HG03135 (cell line): Measurements from ENCODE around the gene MAPK8IP3.
"Not testable (repeated sequence)": the region's sequence is repeated elsewhere in the genome, so short reads cannot be mapped to it uniquely, and the experiment has no call there.

Experiments used
- ATAC-seq: cut with Tn5 transposase; IDR thresholded peaks from one replicate; pipeline ENCODE4 v1.9.1; 2021; ENCODE audit warnings: mild to moderate bottlenecking, moderate library complexity; ENCODE audit not compliant: unreplicated experiment

Gene MAPK8IP3

DNA sequence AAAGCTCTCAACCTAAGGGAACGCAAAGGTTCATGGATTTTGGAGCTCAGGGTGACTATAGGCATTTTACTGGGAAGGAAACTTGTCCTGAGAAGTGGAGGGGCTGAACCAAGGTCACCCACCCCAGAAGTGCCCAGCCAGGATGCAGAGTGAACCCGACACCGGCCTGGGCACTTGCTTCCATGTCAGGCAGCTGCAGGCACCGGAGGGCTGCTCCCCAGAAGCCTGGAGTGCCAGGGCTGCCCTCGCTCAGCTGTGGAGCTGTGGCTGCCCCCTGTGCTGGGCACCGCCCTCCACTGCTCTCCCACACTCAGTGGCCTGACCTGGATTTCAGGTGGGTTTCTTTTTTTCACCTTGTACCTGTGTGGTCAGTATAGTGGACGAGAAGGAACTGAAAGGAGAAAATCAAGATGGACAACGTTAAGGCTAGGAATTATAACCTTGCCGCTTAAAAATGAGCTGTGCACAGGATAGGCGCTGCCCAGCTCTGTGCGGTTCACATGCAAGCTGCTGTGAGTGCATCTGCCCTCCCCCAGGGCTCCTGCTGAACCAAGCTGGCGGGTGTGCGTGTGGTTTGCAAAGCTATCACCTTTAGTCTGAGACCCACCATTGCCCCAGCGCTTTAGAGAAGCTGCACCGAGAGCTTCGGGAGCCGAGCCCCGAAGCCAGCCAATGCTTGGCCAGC lies 2.2 kb downstream of the MAPK8IP3 start:
- no peak for ATAC-seq

DNA sequence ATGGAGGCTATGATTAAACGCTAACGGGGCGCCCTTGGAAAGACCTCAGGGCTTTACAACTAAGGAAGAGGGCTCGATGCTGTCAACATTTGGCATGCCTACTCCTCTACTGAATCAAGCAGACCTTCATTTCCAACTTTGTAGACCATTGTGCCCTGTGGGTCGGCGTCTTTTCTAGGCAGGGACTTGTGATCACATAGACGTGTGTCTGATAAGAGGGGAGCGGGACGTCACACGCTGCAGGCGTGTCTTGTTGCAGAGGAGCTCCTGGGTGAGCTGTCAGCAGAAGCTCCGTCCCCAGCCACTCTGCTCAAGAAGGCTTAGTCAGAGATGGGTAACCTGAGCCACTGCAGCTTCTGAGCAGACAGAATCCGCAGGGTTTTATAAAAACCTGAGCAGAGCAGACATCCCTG lies 2.8 kb downstream of the MAPK8IP3 start:
- no peak for ATAC-seq

GRCh38 chr16:1709356-1709755 lies 3.4 kb downstream of the MAPK8IP3 start:
- no peak for ATAC-seq

GRCh38 chr16:1710811-1711507 lies 5.0 kb downstream of the MAPK8IP3 start:
- no peak for ATAC-seq

GRCh38 chr16:1712791-1713261 lies 6.8 kb downstream of the MAPK8IP3 start:
- ATAC-seq = no peak

DNA sequence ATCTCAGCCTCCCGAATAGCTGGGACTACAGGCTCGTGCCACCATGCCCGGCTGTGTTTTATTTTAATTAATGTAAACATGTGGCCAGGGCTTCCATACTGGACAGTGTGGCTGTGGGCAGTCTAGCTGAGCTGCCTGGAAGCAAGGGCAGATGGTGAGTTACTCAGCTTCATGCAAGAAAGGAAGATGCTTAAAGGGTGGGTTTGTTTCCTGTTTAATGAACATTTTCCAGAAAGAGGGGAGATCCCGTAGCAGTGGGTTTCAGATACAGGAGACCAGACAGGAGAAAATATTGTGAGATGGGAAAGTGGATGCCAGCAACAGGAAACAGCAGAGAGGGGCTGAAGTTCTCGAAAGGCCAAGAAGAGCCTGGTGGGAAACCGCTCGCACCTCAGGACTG lies 7.3 kb downstream of the MAPK8IP3 start:
- ATAC-seq = no peak

DNA sequence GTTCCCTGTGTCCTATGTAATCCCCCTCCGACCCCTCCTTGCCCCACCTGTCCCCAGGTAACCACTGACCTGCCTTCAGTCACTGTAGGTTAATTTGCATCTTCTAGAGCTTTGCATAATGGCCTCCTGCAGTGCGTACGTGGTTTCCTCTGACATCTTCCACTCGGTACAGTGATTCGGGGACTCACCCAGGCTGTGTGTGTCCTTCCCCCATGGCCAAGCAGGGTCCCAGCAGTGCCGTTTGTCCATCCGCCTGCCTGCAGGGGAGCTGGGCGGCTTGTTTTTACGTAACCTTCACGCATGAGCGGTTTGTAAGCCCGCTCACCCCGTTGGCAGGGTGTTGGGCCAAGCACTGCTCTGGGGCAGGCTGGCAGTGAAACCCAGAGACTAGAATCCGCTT lies 7.9 kb downstream of the MAPK8IP3 start:
- peak; percentile 49 for ATAC-seq

GRCh38 chr16:1715220-1715619 lies 9.2 kb downstream of the MAPK8IP3 start:
- no peak for ATAC-seq

DNA sequence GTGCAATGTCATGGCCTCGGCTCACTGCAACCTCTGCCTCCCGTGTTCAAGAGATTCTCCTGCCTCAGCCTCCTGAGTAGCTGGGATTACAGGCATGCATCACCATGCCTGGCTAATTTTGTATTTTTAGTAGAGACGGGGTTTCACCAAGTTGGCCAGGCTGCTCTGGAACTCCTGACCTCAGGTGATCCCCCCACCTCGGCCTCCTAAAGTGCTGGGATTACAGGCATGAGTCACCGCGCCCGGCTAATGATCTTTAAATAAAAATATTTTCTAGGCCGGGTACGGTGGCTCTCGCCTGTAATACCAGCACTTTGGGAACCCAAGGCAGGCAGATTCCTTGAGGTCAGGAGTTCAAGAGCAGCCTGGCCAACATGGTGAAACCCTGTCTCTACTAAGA lies 12.2 kb downstream of the MAPK8IP3 start:
- ATAC-seq = not testable (repeated sequence)

DNA sequence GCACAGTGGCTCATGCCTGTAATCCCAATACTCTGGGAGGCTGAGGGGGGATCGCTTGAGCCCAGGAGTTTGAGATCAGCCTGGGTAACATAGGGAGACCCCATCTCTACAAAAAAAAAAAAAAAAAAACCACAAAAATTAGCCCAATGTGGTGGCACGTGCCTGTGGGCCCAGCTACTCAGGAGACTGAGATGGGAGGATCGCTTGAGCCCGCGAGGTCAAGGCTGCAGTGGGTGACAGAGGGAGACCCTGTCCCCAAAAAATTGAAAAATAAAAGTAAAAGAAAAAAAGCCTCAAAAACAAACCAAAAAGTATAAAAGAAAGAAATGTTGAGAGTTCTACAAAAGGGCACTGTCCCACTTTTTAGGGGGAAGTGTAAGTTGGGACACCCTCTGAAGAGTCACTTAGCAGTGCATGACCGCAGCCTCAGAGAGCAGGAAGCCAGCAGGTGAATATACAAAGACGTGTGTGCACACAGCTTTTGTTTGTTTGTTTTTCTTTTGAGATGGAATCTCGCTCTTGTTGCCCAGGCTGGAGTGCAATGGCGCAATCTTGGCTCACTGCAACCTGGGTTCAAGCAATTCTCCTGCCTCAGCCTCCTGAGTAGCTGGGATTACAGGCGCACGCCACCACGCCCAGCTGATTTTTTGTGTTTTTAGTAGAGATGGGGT lies 13.7 kb downstream of the MAPK8IP3 start:
- not testable (repeated sequence) for ATAC-seq

DNA sequence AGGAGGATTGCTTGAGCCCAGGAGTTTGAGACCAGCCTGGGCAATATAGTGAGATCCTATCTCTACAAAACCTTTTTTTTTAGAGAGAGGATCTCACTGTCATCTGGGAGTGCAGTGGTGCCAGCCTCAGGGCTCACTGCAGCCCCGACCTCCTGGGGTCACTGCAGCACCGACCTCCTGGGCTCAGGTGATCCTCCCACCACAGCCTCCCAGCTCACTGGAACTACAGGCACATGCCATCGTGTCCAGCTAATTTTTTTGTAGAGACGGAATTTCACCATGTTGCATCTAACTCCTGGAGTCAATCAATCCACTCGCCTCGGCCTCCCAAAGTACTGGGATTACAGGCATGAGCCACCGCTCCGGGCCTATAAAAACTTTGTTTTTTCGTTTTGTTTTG lies 15.4 kb downstream of the MAPK8IP3 start:
- ATAC-seq = no peak

DNA sequence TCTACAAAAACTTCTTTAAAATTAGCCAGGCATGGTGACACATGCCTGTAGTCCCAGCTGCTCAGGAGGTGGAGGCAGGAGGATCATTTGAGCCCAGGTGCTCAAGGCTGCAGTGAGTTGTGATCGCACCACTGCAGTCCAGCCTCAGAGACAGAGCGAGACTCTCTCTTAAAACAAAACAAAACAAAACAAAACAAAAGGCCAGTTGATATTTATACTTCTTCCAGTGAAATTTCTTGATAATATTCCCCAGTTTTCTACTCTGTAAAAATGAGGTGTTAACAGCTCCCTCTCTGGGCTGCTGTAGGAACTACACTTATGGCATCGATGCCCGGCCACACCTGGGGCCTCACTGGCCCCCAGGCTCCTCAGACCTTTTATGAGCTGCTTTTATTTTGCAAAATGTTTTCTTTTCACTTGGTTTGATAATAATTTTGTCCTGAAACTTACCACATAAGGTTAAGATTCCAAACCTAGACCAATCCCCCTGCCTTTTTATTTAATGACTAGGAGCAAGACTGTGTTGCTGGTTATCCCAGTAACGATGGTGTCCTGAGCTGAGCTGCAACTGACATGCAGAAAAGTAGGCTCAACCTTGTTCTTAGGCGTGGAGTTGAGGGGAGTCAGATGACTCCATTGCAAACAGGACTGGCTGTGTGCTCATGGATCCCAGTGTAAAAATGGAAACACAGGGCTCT lies 17.6 kb downstream of the MAPK8IP3 start:
- no peak for ATAC-seq

- no peak for ATAC-seq
Observed at GRCh38 chr16:1724491-1724890, 18.5 kb downstream of the MAPK8IP3 start.

DNA sequence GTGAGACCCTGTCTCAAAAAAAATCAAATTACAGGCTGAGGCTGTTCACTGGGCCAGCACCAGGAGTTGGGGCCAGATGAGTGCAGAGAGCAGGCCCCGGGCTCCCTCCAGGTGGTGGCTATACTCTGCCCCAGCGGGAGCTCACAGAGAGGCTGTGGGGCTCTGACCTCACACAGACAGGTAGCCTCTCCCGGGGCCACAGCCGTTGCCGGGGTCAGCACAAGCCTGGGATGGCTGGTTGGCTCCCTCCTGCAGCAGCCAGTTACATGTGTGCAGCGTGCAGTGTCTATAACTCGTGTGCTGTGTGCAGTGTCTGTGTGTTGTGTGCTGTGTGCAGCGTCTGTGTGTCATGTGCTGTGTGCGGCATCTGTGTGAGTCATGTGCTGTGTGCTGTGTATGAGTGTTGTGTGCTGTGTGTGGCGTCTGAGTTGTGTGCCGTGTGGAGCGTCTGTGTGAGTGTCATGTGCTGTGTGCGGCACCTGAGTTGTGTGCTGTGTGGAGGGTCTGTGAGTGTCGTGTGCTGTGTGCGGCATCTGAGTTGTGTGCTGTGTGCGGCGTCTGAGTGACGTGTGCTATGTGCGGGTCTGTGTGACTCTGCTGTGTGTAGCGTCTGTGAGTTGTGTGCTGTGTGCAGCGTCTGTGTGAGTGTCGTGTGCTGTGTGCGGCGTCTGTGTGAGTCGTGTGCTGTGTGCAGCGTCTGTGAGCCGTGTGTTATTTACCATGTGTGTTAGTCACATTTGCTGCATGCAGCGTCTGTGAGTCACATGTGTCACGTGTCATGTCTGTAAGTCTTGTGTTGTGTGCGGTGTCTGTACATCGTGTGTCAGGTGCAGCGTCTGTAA lies 20.9 kb downstream of the MAPK8IP3 start:
- no peak for ATAC-seq

- no peak for ATAC-seq
Observed at GRCh38 chr16:1727651-1728624, 21.9 kb downstream of the MAPK8IP3 start.

DNA sequence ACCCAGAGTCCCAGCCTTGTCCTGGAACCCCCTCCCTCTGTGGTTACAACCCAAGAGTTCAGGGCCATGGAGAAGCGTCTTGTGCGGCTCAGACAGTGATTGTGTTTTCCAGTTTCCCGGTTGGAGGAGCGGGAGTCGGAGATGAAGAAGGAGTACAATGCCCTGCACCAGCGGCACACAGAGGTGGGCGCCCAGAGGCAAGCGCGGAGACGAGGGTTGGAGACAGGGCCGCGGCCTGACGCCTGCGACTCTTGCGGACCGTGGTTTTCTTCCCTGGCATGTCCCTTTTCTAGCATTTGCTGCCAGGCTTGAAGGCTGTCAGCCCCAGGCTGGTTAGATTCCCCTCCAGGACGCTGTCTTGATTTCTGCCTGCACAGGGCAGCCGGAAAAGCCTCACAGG lies 23.0 kb downstream of the MAPK8IP3 start:
- no peak for ATAC-seq

GRCh38 chr16:1729445-1729844 lies 23.4 kb downstream of the MAPK8IP3 start:
- ATAC-seq = no peak

DNA sequence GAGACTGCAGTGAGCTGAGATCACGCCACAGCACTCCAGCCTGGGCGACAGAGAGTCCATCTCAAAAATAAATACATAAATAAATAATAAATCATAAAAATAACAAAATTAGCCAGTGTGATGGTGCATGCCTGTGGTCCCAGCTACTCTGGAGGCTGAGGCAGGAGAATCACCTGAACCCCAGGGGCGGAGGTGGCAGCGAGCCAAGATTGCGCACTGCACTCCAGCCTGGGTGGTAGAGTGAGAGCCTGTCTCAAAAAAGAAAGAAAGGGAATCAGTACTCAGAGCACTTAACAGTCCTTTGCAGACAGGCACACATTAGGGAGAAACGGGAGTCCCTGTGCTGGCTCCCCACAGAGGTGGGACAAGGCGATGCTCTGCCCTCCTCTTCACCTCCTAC lies 25.1 kb downstream of the MAPK8IP3 start:
- no peak for ATAC-seq

GRCh38 chr16:1731603-1732002 lies 25.6 kb downstream of the MAPK8IP3 start:
- ATAC-seq = no peak
